CD4-positive, alpha-beta memory T cell (primary cell): ENCODE measurements around the gene CASTOR1. TPM values are rescaled to one million over a fixed set of nuclear protein-coding genes. Genes with fewer than 3 reads are reported as not detected.

Source experiments
- CTCF ChIA-PET: fragments of 350-600 bp; sonication (Branson Sonifier 250); formaldehyde crosslinking; loops from one replicate; lab custom pipeline; 2021; ENCODE audit warnings: inconsistent platforms; ENCODE audit not compliant: partially characterized antibody; lab: Charles Lee
- POLR2A ChIA-PET: fragments of 350-600 bp; sonication (Branson Sonifier 250); formaldehyde crosslinking; loops from one replicate; lab custom pipeline; 2021; ENCODE audit not compliant: partially characterized antibody; lab: Charles Lee
- DNase-seq, 5 donors: peaks; one replicate each; pipeline versions ENCODE4 v3.0.0 to v3.0.0-alpha.2; 2020 to 2022; ENCODE audit warnings: mixed read lengths in 1 of 5
- H3K27ac ChIP-seq: one replicate; pipeline ENCODE4 v1.7.0; 2013; ENCODE audit warnings: low read depth, low read length
- H3K27me3 ChIP-seq: 2 replicates; pipeline ENCODE4 v1.7.0; 2013; ENCODE audit warnings: mild to moderate bottlenecking, low read length, moderate library complexity; ENCODE audit not compliant: insufficient read depth
- H3K36me3 ChIP-seq: 2 replicates; pipeline ENCODE4 v1.7.0; 2013; ENCODE audit warnings: mild to moderate bottlenecking, low read length, moderate library complexity; ENCODE audit not compliant: insufficient read depth
- H3K4me1 ChIP-seq: 2 replicates; pipeline ENCODE4 v1.7.0; 2013; ENCODE audit warnings: mild to moderate bottlenecking, low read length, moderate library complexity; ENCODE audit not compliant: insufficient read depth
- H3K4me3 ChIP-seq, 2 donors: one replicate each; pipeline ENCODE4 v1.7.0; 2013; ENCODE audit warnings: low read length in 2 of 2, mild to moderate bottlenecking in 1 of 2
- H3K9me3 ChIP-seq, 2 donors: one replicate each; pipeline ENCODE4 v1.7.0; 2013; ENCODE audit warnings: low read length in 2 of 2, control low read depth in 1 of 2; ENCODE audit not compliant: control insufficient read depth in 1 of 2
- H3K27ac Mint-ChIP-seq, 7 donors: one replicate each; pipeline ENCODE4 v1.8.0; 2020 to 2021; ENCODE audit warnings: mixed read lengths in 7 of 7, mild to moderate bottlenecking in 6 of 7, inconsistent platforms in 3 of 7, moderate library complexity in 3 of 7
- H3K27me3 Mint-ChIP-seq, 2 donors: one replicate each; pipeline ENCODE4 v1.8.0; 2020 to 2021; ENCODE audit warnings: mixed read lengths in 2 of 2
- H3K36me3 Mint-ChIP-seq, 2 donors: one replicate each; pipeline ENCODE4 v1.8.0; 2020 to 2021; ENCODE audit warnings: mixed read lengths in 2 of 2, inconsistent platforms in 1 of 2, mild to moderate bottlenecking in 1 of 2
- H3K4me1 Mint-ChIP-seq, 4 donors: one replicate each; pipeline ENCODE4 v1.8.0; 2020 to 2021; ENCODE audit warnings: mixed read lengths in 4 of 4, mild to moderate bottlenecking in 1 of 4
- H3K4me3 Mint-ChIP-seq, 8 donors: one replicate each; pipeline ENCODE4 v1.8.0; 2020 to 2021; ENCODE audit warnings: mixed read lengths in 8 of 8, mild to moderate bottlenecking in 7 of 8, moderate library complexity in 6 of 8, inconsistent platforms in 3 of 8
- H3K9me3 Mint-ChIP-seq, 8 donors: one replicate each; pipeline ENCODE4 v1.8.0; 2020 to 2021; ENCODE audit warnings: mixed read lengths in 8 of 8, mild to moderate bottlenecking in 5 of 8, inconsistent platforms in 3 of 8, moderate library complexity in 1 of 8
- intact Hi-C: fragments of 100-400 bp; cut with micrococcal nuclease; formaldehyde crosslinking; loops from one replicate; pipeline ENCODE4 v1.15.1; 2023
- polyA plus RNA-seq, 2 donors: library from polyadenylated mRNA; unstranded; fragments of 300-500 nt; fragmentation: Illumina TruSeq; gene quantifications; one replicate each; pipeline ENCODE4 v1.2.3, GENCODE V29; 2021
- total RNA-seq, 2 experiments: library from RNA; stranded (reverse); gene quantifications; one replicate each; pipeline ENCODE4 v1.2.3, GENCODE V29; 2021

Gene CASTOR1
- total and polyA plus RNA-seq, 4 experiments from 2014 or later: 11.3 to 17.5 (median 14.3) TPM

GRCh38 chr22:30305519-30305905 is 16.2 kb upstream of the CASTOR1 start:
- no peaks in the 10 kb centered on the region for H3K9me3 Mint-ChIP-seq
- H3K36me3 Mint-ChIP-seq: peaks cover 29 to 31% of the 10 kb centered on the region in 2 donors
- Histone ChIP-seq H3K27me3 (no peaks in the 10 kb centered on the region), H3K36me3 (peaks cover 13% of the 10 kb centered on the region), H3K4me3 (peak overlapping the region; percentile 60 to 64), H3K27ac (peak overlapping the region; percentile 64), H3K9me3 (no peaks in the 10 kb centered on the region), H3K4me1 (peaks cover 100% of the 10 kb centered on the region)
- intact Hi-C loops: loop anchor here (5.0 kb wide), 2 partner anchors 52 to 987 kb away; partner anchors contain the start of genes CCDC157, PIK3IP1 and SF3A1
- H3K27ac Mint-ChIP-seq: peak overlapping the region; percentile 81 to 98 (median 95)
- peak; percentile 62 to 72 (median 65) for DNase-seq
- H3K4me3 Mint-ChIP-seq: peak overlapping the region; percentile 67 to 86 (median 82)
- ChIA-PET POLR2A (interaction anchor here (0.8 to 20.6 kb wide), 11 partner anchors 14 to 119 kb away, joined by 3 to 562 read pairs (median 12); partner anchors contain the start of genes CASTOR1, CCDC157, MTFP1 and RNF215), CTCF (interaction anchor here (0.7 to 19.0 kb wide), 8 partner anchors 10 to 121 kb away, joined by 3 to 218 read pairs (median 3); partner anchors contain the start of genes CASTOR1 and RNF215)
- peaks cover 74 to 100% (median 91%) of the 10 kb centered on the region in 4 donors for H3K4me1 Mint-ChIP-seq
- H3K27me3 Mint-ChIP-seq: no peaks in the 10 kb centered on the region

GRCh38 chr22:30304495-30305244 is 15.4 kb upstream of the CASTOR1 start:
- ChIA-PET POLR2A (interaction anchor here (0.8 to 20.6 kb wide), 9 partner anchors 13 to 120 kb away, joined by 3 to 562 read pairs (median 13); partner anchors contain the start of genes CASTOR1, CCDC157, MTFP1 and RNF215), CTCF (interaction anchor here (0.7 to 19.0 kb wide), 6 partner anchors 14 to 119 kb away, joined by 3 to 218 read pairs (median 4); partner anchors contain the start of genes CASTOR1, CCDC157 and SF3A1)
- no peaks in the 10 kb centered on the region for H3K9me3 Mint-ChIP-seq
- peak overlapping the region in 7 of 8 donors; percentile 67 to 86 (median 80) for H3K4me3 Mint-ChIP-seq
- Histone ChIP-seq H3K27me3 (no peaks in the 10 kb centered on the region), H3K4me3 (peak overlapping the region in 1 of 2 donors; percentile 60), H3K4me1 (peaks cover 95% of the 10 kb centered on the region), H3K27ac (peak overlapping the region; percentile 64), H3K9me3 (no peaks in the 10 kb centered on the region), H3K36me3 (peaks cover 16% of the 10 kb centered on the region)
- no peaks in the 10 kb centered on the region for H3K27me3 Mint-ChIP-seq
- H3K4me1 Mint-ChIP-seq: peaks cover 66 to 100% (median 84%) of the 10 kb centered on the region in 4 donors
- intact Hi-C loops: loop anchor here (5.0 kb wide), 2 partner anchors 53 to 988 kb away; partner anchors contain the start of genes CCDC157, PIK3IP1 and SF3A1
- peak in 1 of 5 donors; percentile 23 for DNase-seq
- peak overlapping the region; percentile 81 to 98 (median 95) for H3K27ac Mint-ChIP-seq
- H3K36me3 Mint-ChIP-seq: peaks cover 29 to 35% of the 10 kb centered on the region in 2 donors

GRCh38 chr22:30302810-30303138 is 13.5 kb upstream of the CASTOR1 start:
- Histone ChIP-seq H3K27ac (peak overlapping the region; percentile 64), H3K36me3 (peaks cover 28% of the 10 kb centered on the region), H3K4me3 (peak overlapping the region in 1 of 2 donors; percentile 25), H3K27me3 (no peaks in the 10 kb centered on the region), H3K9me3 (no peaks in the 10 kb centered on the region), H3K4me1 (peaks cover 92% of the 10 kb centered on the region)
- Mint-ChIP-seq H3K4me3 (peak overlapping the region in 7 of 8 donors; percentile 57 to 78 (median 68)), H3K9me3 (no peaks in the 10 kb centered on the region), H3K27me3 (no peaks in the 10 kb centered on the region), H3K4me1 (peaks cover 61 to 97% (median 81%) of the 10 kb centered on the region in 4 donors), H3K27ac (peak overlapping the region; percentile 81 to 96 (median 94)), H3K36me3 (peaks cover 34 to 47% of the 10 kb centered on the region in 2 donors)
- intact Hi-C loops: no loop called here
- ChIA-PET CTCF (interaction anchor here (0.6 to 19.0 kb wide), 6 partner anchors 12 to 195 kb away, joined by 3 to 218 read pairs (median 4); partner anchors contain the start of genes CASTOR1 and TBC1D10A), POLR2A (interaction anchor here (0.5 to 20.6 kb wide), 10 partner anchors 11 to 54 kb away, joined by 3 to 562 read pairs (median 3); partner anchors contain the start of genes CASTOR1, CCDC157, SF3A1 and TBC1D10A)
- DNase-seq: no peak

- Histone ChIP-seq H3K36me3 (peaks cover 33% of the 10 kb centered on the region), H3K9me3 (no peaks in the 10 kb centered on the region), H3K27me3 (no peaks in the 10 kb centered on the region), H3K4me1 (peaks cover 92% of the 10 kb centered on the region), H3K4me3 (peak overlapping the region; percentile 24 to 25), H3K27ac (peak overlapping the region; percentile 64)
- Mint-ChIP-seq H3K27ac (peak overlapping the region; percentile 81 to 96 (median 94)), H3K36me3 (peaks cover 39 to 53% of the 10 kb centered on the region in 2 donors), H3K4me3 (peak overlapping the region in 7 of 8 donors; percentile 57 to 78 (median 68)), H3K9me3 (no peaks in the 10 kb centered on the region), H3K4me1 (peaks cover 60 to 97% (median 80%) of the 10 kb centered on the region in 4 donors), H3K27me3 (no peaks in the 10 kb centered on the region)
- ChIA-PET POLR2A (interaction anchor here (0.5 to 20.6 kb wide), 9 partner anchors 10 to 54 kb away, joined by 3 to 562 read pairs (median 3); partner anchors contain the start of genes CASTOR1, CCDC157, SF3A1 and TBC1D10A), CTCF (interaction anchor here (0.6 to 19.0 kb wide), 6 partner anchors 11 to 194 kb away, joined by 3 to 218 read pairs (median 4); partner anchors contain the start of genes CASTOR1 and TBC1D10A)
- peak in 1 of 5 donors; percentile 27 for DNase-seq
- intact Hi-C loops: no loop called here
These were observed 12.9 kb upstream of the CASTOR1 start for GRCh38 chr22:30301995-30302809.

GRCh38 chr22:30299322-30299721 is 10.0 kb upstream of the CASTOR1 start:
- no peaks in the 10 kb centered on the region for H3K27me3 Mint-ChIP-seq
- H3K4me3 Mint-ChIP-seq: peak overlapping the region in 2 of 8 donors; percentile 21 to 44
- no peaks in the 10 kb centered on the region for H3K9me3 Mint-ChIP-seq
- intact Hi-C loops: no loop called here
- peaks cover 85% of the 10 kb centered on the region for H3K4me1 ChIP-seq
- H3K27me3 ChIP-seq: no peaks in the 10 kb centered on the region
- POLR2A ChIA-PET: interaction anchor here (2.3 to 20.6 kb wide), 4 partner anchors 6 to 57 kb away, joined by 8 to 562 read pairs (median 171); partner anchors contain the start of genes CCDC157, SF3A1 and TBC1D10A
- peaks cover 51 to 86% (median 72%) of the 10 kb centered on the region in 4 donors for H3K4me1 Mint-ChIP-seq
- H3K4me3 ChIP-seq: no peak overlapping the region
- H3K36me3 ChIP-seq: peaks cover 60% of the 10 kb centered on the region
- DNase-seq: peak in 1 of 5 donors; percentile 20
- H3K36me3 Mint-ChIP-seq: peaks cover 43 to 71% of the 10 kb centered on the region in 2 donors
- H3K9me3 ChIP-seq: no peaks in the 10 kb centered on the region
- CTCF ChIA-PET: interaction anchor here (2.9 kb wide), 1 partner anchor 89 kb away, joined by 8 read pairs; the partner anchor contains the start of gene RNF215
- H3K27ac Mint-ChIP-seq: peak overlapping the region in 4 of 7 donors; percentile 27 to 81 (median 76)
- peak overlapping the region; percentile 11 for H3K27ac ChIP-seq
